ENCODE results near the gene APLP1.
"Not testable (repeated sequence)": the region's sequence is repeated elsewhere in the genome, so short reads cannot be mapped to it uniquely, and the experiment has no call there.

APLP1 gene

DNA sequence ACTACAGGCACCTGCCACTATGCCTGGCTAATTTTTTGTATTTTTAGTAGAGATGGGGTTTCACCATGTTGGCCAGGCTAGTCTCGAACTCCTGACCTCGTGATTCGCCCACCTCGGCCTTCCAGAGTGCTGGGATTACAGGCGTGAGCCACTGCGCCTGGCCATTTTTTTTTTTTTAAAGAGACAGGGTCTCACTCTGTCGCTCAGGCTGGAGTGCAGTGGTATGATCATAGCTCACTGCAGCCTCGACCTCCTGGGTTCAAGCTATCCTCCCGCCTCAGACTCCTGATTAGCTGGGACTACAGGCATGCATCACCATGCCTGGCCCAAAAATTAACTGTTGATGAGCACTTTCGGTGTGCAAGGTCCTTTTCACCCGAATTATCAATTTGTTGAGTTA is 32.3 kb upstream of the APLP1 start:
- peaks cover 0 to 27% (median 7%) of the 10 kb centered on the region in 5 experiments for H3K27me3 ChIP-seq (replicated peaks in 2 of 5; ENCODE audit: control insufficient read depth in 4 of 5, insufficient read depth in 5 of 5, low read length in 4 of 5)
- H3K4me1 ChIP-seq (ENCODE audit: control extremely low read depth in 1 of 4, control insufficient read depth in 4 of 4, insufficient read depth in 4 of 4, low read length in 3 of 4); POLR2A ChIA-PET; DNase-seq; H3K36me3 ChIP-seq (ENCODE audit: control insufficient read depth in 4 of 4, insufficient read depth in 4 of 4, low read length in 3 of 4); H3K4me3 ChIP-seq (ENCODE audit: control insufficient read depth in 1 of 7, extremely low read depth in 1 of 7, insufficient read depth in 4 of 7, low read depth in 2 of 7, low read length in 6 of 7); H3K9me3 ChIP-seq (ENCODE audit: control extremely low read depth in 1 of 5, control insufficient read depth in 4 of 5, insufficient read depth in 2 of 5, low read depth in 1 of 5, low read length in 4 of 5); H3K27ac ChIP-seq (ENCODE audit: insufficient read depth in 1 of 2, low read depth in 1 of 2, low read length in 2 of 2, poor library complexity in 1 of 2, severe bottlenecking in 2 of 2); CTCF ChIA-PET: not testable (repeated sequence)
- 77% methylated on average over 11 of the region's 11 CpGs for WGBS (ENCODE audit: insufficient coverage)

DNA sequence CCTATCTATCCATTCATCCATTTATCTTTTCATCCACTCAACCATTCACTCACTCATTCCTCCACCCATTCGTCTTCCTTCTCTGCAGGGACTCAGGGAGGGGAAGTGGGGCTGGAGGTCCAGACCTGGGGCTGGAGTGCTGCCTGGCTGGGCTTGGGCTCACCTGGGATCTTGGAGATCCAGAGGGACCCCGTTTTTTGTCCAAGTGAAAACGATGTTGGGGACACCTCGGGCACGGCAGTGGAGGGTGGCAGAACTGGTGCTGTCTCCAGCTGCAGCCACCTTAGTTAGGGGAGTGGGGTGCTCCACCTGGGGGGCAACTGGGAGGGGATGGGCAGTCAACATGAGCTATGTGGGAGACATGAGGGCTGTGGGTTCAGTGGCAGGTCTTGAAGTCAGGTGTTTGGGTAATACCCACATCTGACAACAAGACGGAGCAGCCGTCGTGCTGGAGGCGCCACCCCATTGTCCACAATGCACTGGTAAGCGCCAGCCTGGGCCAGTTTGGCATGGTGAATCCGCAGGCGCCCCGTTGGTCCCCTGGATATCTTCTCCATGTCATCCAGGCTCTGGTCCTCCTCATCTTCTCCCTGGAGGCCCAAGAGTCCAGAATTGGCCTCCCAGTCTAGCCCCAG is 26.3 kb upstream of the APLP1 start:
- CTCF ChIA-PET = no interaction called here

DNA sequence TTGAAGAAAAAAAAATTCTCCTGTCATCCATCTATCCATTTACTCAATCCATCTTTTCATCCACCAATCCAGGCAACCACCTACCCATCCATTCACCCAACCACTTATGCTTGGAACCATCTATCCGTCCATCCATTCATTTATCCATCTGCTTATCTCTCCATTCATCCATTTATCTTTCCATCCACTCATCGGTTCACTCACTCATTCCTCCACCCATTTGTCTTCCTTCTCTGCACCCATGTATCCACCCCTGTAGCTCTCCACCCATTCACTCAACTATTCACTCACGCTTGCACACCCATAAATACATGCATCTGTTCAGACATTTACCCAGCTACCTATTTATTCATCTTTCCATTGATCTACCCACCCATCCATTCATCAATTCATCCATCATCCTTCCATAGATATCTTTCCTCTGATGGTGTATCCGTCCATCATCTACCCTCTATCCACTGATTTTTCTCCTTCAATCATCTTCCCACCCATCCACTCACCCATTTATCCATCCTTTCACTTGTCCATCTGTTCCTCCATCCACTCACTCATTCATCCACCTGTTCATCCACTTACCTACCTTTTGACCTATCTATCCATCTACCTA is 25.6 kb upstream of the APLP1 start:
- CTCF ChIA-PET = no interaction called here
- Histone ChIP-seq H3K4me1 (ENCODE audit: control extremely low read depth in 1 of 4, control insufficient read depth in 4 of 4, insufficient read depth in 4 of 4, low read length in 3 of 4) (peaks cover 0 to 9% (median 6%) of the 10 kb centered on the region in 4 experiments), H3K27me3 (replicated peaks in 2 of 5; ENCODE audit: control insufficient read depth in 4 of 5, insufficient read depth in 5 of 5, low read length in 4 of 5) (peaks cover 4 to 65% (median 36%) of the 10 kb centered on the region in 5 experiments), H3K27ac (ENCODE audit: insufficient read depth in 1 of 2, low read depth in 1 of 2, low read length in 2 of 2, poor library complexity in 1 of 2, severe bottlenecking in 2 of 2) (no peak overlapping the region), H3K36me3 (ENCODE audit: control insufficient read depth in 4 of 4, insufficient read depth in 4 of 4, low read length in 3 of 4) (no peaks in the 10 kb centered on the region), H3K9me3 (ENCODE audit: control extremely low read depth in 1 of 5, control insufficient read depth in 4 of 5, insufficient read depth in 2 of 5, low read depth in 1 of 5, low read length in 4 of 5) (peaks cover 0 to 10% (median 7%) of the 10 kb centered on the region in 5 experiments), H3K4me3 (ENCODE audit: control insufficient read depth in 1 of 7, extremely low read depth in 1 of 7, insufficient read depth in 4 of 7, low read depth in 2 of 7, low read length in 6 of 7) (no peak overlapping the region)
- WGBS (ENCODE audit: insufficient coverage) = 100% methylated on average over 4 of the region's 4 CpGs
- POLR2A ChIA-PET = no interaction called here
- DNase-seq = no peak

More for the DNA sequence above, 26.3 kb upstream of the APLP1 start:
- no peak overlapping the region for H3K27ac ChIP-seq (ENCODE audit: insufficient read depth in 1 of 2, low read depth in 1 of 2, low read length in 2 of 2, poor library complexity in 1 of 2, severe bottlenecking in 2 of 2)
- peaks cover 4 to 60% (median 34%) of the 10 kb centered on the region in 5 experiments for H3K27me3 ChIP-seq (replicated peaks in 2 of 5; ENCODE audit: control insufficient read depth in 4 of 5, insufficient read depth in 5 of 5, low read length in 4 of 5)
- DNase-seq = no peak
- H3K9me3 ChIP-seq (ENCODE audit: control extremely low read depth in 1 of 5, control insufficient read depth in 4 of 5, insufficient read depth in 2 of 5, low read depth in 1 of 5, low read length in 4 of 5) = peaks cover 0 to 10% (median 7%) of the 10 kb centered on the region in 5 experiments
- H3K4me3 ChIP-seq (ENCODE audit: control insufficient read depth in 1 of 7, extremely low read depth in 1 of 7, insufficient read depth in 4 of 7, low read depth in 2 of 7, low read length in 6 of 7) = no peak overlapping the region
- POLR2A ChIA-PET = no interaction called here
- H3K4me1 ChIP-seq (ENCODE audit: control extremely low read depth in 1 of 4, control insufficient read depth in 4 of 4, insufficient read depth in 4 of 4, low read length in 3 of 4) = peaks cover 0 to 9% (median 6%) of the 10 kb centered on the region in 4 experiments
- H3K36me3 ChIP-seq (ENCODE audit: control insufficient read depth in 4 of 4, insufficient read depth in 4 of 4, low read length in 3 of 4) = no peaks in the 10 kb centered on the region
- WGBS (ENCODE audit: insufficient coverage) = 90% methylated on average over 9 of the region's 13 CpGs

DNA sequence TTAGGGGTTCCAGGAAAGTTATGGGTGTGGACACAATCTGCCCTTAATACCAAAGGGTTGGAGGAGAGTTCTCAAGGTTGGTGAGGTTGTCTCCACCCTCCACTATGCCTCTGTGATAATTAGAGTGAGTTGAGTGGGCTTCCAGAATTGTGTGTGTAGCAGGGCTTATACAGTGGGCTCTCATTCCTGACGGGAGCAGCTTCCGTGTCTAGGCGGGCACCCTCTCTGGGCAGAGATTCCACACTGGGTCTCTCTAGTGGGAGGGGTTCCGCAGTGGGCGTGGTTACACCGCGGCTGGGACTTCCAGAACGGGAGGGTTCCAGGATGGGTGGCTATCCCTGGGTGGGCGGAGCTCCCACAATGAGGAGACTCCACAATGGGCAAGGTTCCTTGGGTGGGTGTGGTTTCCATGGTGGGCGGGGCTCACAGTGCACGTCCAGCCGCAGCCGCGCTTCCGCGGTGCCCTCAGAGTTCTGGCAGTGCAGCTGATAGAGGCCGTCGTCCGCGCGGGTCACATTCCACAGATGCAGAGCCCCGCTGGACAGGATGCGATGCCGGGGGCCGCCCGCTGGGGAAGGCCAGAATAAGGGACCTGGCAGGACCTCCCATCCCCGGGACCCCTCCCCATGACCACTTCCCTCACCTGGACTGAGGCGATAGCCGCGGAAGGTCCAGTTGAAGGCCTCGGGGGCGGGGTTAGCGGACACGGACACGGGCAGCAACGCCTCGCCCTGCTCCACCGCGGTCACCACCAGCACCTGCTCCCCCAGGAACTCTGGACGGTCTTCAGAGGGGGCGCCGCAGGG is 24.5 kb upstream of the APLP1 start:
- H3K4me1 ChIP-seq (ENCODE audit: control extremely low read depth in 1 of 4, control insufficient read depth in 4 of 4, insufficient read depth in 4 of 4, low read length in 3 of 4) = peaks cover 0 to 9% (median 6%) of the 10 kb centered on the region in 4 experiments
- peaks cover 0 to 10% (median 7%) of the 10 kb centered on the region in 5 experiments for H3K9me3 ChIP-seq (ENCODE audit: control extremely low read depth in 1 of 5, control insufficient read depth in 4 of 5, insufficient read depth in 2 of 5, low read depth in 1 of 5, low read length in 4 of 5)
- CTCF ChIA-PET = no interaction called here
- 13% methylated on average over 41 of the region's 42 CpGs for WGBS (ENCODE audit: insufficient coverage)
- peak in 2 of 3 donors; percentile 13 to 14 for DNase-seq
- H3K36me3 ChIP-seq (ENCODE audit: control insufficient read depth in 4 of 4, insufficient read depth in 4 of 4, low read length in 3 of 4) = no peaks in the 10 kb centered on the region
- H3K4me3 ChIP-seq (ENCODE audit: control insufficient read depth in 1 of 7, extremely low read depth in 1 of 7, insufficient read depth in 4 of 7, low read depth in 2 of 7, low read length in 6 of 7) = peak overlapping the region in 1 of 7 experiments; percentile 4
- POLR2A ChIA-PET = no interaction called here
- H3K27me3 ChIP-seq (replicated peaks in 2 of 5; ENCODE audit: control insufficient read depth in 4 of 5, insufficient read depth in 5 of 5, low read length in 4 of 5) = peaks cover 4 to 76% (median 42%) of the 10 kb centered on the region in 5 experiments
- no peak overlapping the region for H3K27ac ChIP-seq (ENCODE audit: insufficient read depth in 1 of 2, low read depth in 1 of 2, low read length in 2 of 2, poor library complexity in 1 of 2, severe bottlenecking in 2 of 2)

DNA sequence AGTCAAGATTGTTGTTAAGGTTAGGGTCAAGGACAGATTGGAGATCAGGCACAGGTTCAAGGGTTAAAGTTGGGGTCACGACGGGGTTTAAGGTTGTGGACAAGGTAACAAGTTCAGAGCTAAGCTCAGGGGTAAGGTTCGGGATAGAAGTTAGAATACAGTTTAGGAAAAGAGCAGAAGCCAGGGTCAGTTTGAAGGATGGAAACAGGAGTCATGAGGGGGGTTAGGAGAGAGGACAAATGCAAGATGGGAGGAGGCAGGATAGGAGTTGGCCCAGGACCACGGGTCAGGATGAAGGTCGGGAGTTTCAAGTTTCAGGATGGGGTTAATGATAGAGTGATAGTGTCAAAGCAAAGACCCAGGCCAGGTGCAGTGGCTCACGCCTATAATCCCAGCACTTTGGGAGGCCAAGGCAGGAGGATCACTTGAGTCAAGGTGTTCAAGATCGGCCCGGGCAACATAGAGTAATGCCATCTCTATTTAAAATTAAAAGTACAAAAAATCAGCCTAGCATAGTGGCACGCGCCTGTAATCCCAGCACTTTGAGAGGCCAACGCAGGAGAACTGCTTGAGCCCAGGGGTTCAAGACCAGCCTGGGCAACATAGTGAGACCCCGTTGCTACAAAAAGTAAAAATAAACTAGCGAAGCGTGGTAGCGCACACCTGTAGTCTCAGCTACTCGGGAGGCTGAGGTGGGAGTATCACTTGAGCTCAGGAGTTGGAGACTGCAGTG is 23.7 kb upstream of the APLP1 start:
- DNase-seq = no peak
- Histone ChIP-seq H3K27me3 (replicated peaks in 2 of 5; ENCODE audit: control insufficient read depth in 4 of 5, insufficient read depth in 5 of 5, low read length in 4 of 5) (peaks cover 4 to 81% (median 42%) of the 10 kb centered on the region in 5 experiments), H3K36me3 (ENCODE audit: control insufficient read depth in 4 of 4, insufficient read depth in 4 of 4, low read length in 3 of 4) (no peaks in the 10 kb centered on the region), H3K4me1 (ENCODE audit: control extremely low read depth in 1 of 4, control insufficient read depth in 4 of 4, insufficient read depth in 4 of 4, low read length in 3 of 4) (peaks cover 0 to 9% (median 6%) of the 10 kb centered on the region in 4 experiments), H3K9me3 (ENCODE audit: control extremely low read depth in 1 of 5, control insufficient read depth in 4 of 5, insufficient read depth in 2 of 5, low read depth in 1 of 5, low read length in 4 of 5) (peaks cover 0 to 5% (median 2%) of the 10 kb centered on the region in 5 experiments), H3K4me3 (ENCODE audit: control insufficient read depth in 1 of 7, extremely low read depth in 1 of 7, insufficient read depth in 4 of 7, low read depth in 2 of 7, low read length in 6 of 7) (peak overlapping the region in 1 of 7 experiments; percentile 35), H3K27ac (ENCODE audit: insufficient read depth in 1 of 2, low read depth in 1 of 2, low read length in 2 of 2, poor library complexity in 1 of 2, severe bottlenecking in 2 of 2) (no peak overlapping the region)
- ChIA-PET POLR2A (no interaction called here), CTCF (no interaction called here)
- WGBS (ENCODE audit: insufficient coverage) = 69% methylated on average over 12 of the region's 16 CpGs

DNA sequence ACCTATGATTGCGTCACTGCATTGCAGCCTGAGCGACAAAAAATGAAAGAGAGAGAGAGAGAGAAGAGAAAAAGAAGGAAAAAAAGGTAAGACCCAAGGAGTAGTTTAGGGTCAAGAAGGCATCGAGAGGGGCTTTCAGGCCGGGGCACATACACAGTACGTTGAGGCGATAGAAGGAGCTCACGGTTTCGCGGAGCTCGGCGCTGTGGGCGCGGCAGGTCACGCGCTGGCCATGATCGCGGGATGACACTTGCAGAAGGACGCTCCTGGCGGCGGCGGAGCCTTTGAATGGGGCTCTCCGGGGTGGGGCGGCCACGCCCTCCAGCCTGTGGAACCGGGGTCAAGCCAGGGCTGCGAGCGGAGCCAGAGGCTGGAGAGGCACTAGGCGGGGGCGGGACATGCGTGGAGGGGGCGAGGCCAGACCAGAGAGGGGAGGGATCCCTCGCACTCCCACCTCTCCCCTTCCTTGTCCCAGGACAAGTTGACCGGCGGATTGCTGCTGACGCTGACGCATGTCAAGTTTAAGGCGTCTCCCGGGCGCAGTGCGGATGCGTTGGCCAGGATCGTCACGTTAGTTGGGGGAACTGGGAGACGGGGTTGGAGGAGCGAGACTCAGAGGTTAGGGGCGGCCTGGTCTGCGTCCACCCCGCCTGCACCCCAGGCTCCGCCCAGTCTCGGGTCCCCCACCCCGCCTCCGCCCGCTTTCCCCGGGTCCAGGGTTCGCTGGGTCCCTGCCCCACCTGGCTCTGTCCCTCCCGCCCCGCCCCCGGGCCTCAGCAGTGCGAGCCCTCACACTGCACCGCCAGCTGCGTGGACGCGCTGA is 22.9 kb upstream of the APLP1 start:
- Histone ChIP-seq H3K27ac (ENCODE audit: insufficient read depth in 1 of 2, low read depth in 1 of 2, low read length in 2 of 2, poor library complexity in 1 of 2, severe bottlenecking in 2 of 2) (no peak overlapping the region), H3K4me3 (ENCODE audit: control insufficient read depth in 1 of 7, extremely low read depth in 1 of 7, insufficient read depth in 4 of 7, low read depth in 2 of 7, low read length in 6 of 7) (peak overlapping the region in 3 of 7 experiments; percentile 4 to 50 (median 35)), H3K4me1 (ENCODE audit: control extremely low read depth in 1 of 4, control insufficient read depth in 4 of 4, insufficient read depth in 4 of 4, low read length in 3 of 4) (peaks cover 0 to 9% (median 6%) of the 10 kb centered on the region in 4 experiments), H3K27me3 (replicated peaks in 2 of 5; ENCODE audit: control insufficient read depth in 4 of 5, insufficient read depth in 5 of 5, low read length in 4 of 5) (peaks cover 4 to 88% (median 42%) of the 10 kb centered on the region in 5 experiments), H3K36me3 (ENCODE audit: control insufficient read depth in 4 of 4, insufficient read depth in 4 of 4, low read length in 3 of 4) (no peaks in the 10 kb centered on the region), H3K9me3 (ENCODE audit: control extremely low read depth in 1 of 5, control insufficient read depth in 4 of 5, insufficient read depth in 2 of 5, low read depth in 1 of 5, low read length in 4 of 5) (peaks cover 0 to 5% (median 2%) of the 10 kb centered on the region in 5 experiments)
- CTCF ChIA-PET = no interaction called here
- WGBS (ENCODE audit: insufficient coverage) = 8% methylated on average over 31 of the region's 63 CpGs
- POLR2A ChIA-PET = no interaction called here
- DNase-seq = peak in 1 of 3 donors; percentile 18
